H9 (cell line): Measurements from ENCODE around the gene ARR3. TPM values are rescaled to one million over a fixed set of nuclear protein-coding genes. Genes with fewer than 3 reads are reported as not detected.

Experiments used
- DNase-seq: peaks from one replicate; pipeline ENCODE4 v3.0.0-alpha.2; 2017
- H2AFZ ChIP-seq: one replicate; pipeline ENCODE4 v1.6.1; 2013; ENCODE audit warnings: mild to moderate bottlenecking, low read length, control low read depth, moderate library complexity
- H2AK5ac ChIP-seq: 2 replicates; pipeline ENCODE4 v1.6.1; 2013; ENCODE audit warnings: low read length, control low read depth, mixed read lengths; ENCODE audit not compliant: insufficient read length
- H2BK120ac ChIP-seq: one replicate; pipeline ENCODE4 v1.6.1; 2013; ENCODE audit warnings: low read depth, mild to moderate bottlenecking, low read length, control low read depth, inconsistent platforms; ENCODE audit not compliant: poor library complexity, severe bottlenecking
- H2BK12ac ChIP-seq: 2 replicates; pipeline ENCODE4 v1.6.1; 2013; ENCODE audit warnings: low read length, control low read depth, mixed read lengths, low read depth; ENCODE audit not compliant: insufficient read length
- H2BK15ac ChIP-seq: 2 replicates; pipeline ENCODE4 v1.6.1; 2013; ENCODE audit warnings: low read depth, low read length, control low read depth
- H2BK20ac ChIP-seq: one replicate; pipeline ENCODE4 v1.6.1; 2013; ENCODE audit warnings: low read depth, mild to moderate bottlenecking, low read length, control low read depth, inconsistent platforms; ENCODE audit not compliant: poor library complexity, severe bottlenecking
- H2BK5ac ChIP-seq: 2 replicates; pipeline ENCODE4 v1.6.1; 2013; ENCODE audit warnings: low read length, control low read depth, mixed read lengths; ENCODE audit not compliant: insufficient read length
- H3K14ac ChIP-seq: 2 replicates; pipeline ENCODE4 v1.6.1; 2013; ENCODE audit warnings: low read length, control low read depth; ENCODE audit not compliant: insufficient read depth
- H3K18ac ChIP-seq: 2 replicates; pipeline ENCODE4 v1.6.1; 2013; ENCODE audit warnings: low read depth, mild to moderate bottlenecking, mixed read lengths, low read length, control low read depth; ENCODE audit not compliant: insufficient read length
- H3K23ac ChIP-seq: 2 replicates; pipeline ENCODE4 v1.6.1; 2013; ENCODE audit warnings: low read length, control low read depth, mixed read lengths, low read depth; ENCODE audit not compliant: insufficient read length
- H3K23me2 ChIP-seq: 2 replicates; pipeline ENCODE4 v1.6.1; 2013; ENCODE audit warnings: low read depth, mild to moderate bottlenecking, mixed read lengths, low read length, control low read depth; ENCODE audit not compliant: insufficient read length, poor library complexity, severe bottlenecking
- H3K27ac ChIP-seq: 2 replicates; pipeline ENCODE4 v1.5.1; 2013; ENCODE audit warnings: low read length, control low read depth, mixed read lengths, low read depth; ENCODE audit not compliant: insufficient read length
- H3K27me3 ChIP-seq: 2 replicates; pipeline ENCODE4 v1.6.1; 2013; ENCODE audit warnings: low read length, control low read depth, inconsistent platforms; ENCODE audit not compliant: insufficient read depth
- H3K4ac ChIP-seq: 2 replicates; pipeline ENCODE4 v1.6.1; 2013; ENCODE audit warnings: low read depth, mild to moderate bottlenecking, control low read depth, inconsistent platforms, low read length, moderate library complexity
- H3K4me1 ChIP-seq: 2 replicates; pipeline ENCODE4 v1.6.1; 2013; ENCODE audit warnings: low read length, control low read depth, inconsistent platforms; ENCODE audit not compliant: insufficient read depth
- H3K4me2 ChIP-seq: 2 replicates; pipeline ENCODE4 v1.6.1; 2013; ENCODE audit warnings: low read length, control low read depth, mixed read lengths; ENCODE audit not compliant: insufficient read length, insufficient read depth
- H3K56ac ChIP-seq: 2 replicates; pipeline ENCODE4 v1.6.1; 2013; ENCODE audit warnings: low read depth, mild to moderate bottlenecking, mixed read lengths, low read length, control low read depth; ENCODE audit not compliant: insufficient read length
- H3K79me1 ChIP-seq: 2 replicates; pipeline ENCODE4 v1.6.1; 2013; ENCODE audit warnings: low read depth, mild to moderate bottlenecking, moderate library complexity, low read length, control low read depth, inconsistent platforms; ENCODE audit not compliant: insufficient read depth, poor library complexity, severe bottlenecking
- H3K79me2 ChIP-seq: 2 replicates; pipeline ENCODE4 v1.6.1; 2013; ENCODE audit warnings: low read length, control low read depth, inconsistent platforms; ENCODE audit not compliant: insufficient read depth
- H3K9ac ChIP-seq: 2 replicates; pipeline ENCODE4 v1.6.1; 2013; ENCODE audit warnings: low read length, control low read depth, mixed read lengths; ENCODE audit not compliant: insufficient read length; ENCODE audit errors: extremely low read depth
- H3K9me3 ChIP-seq: one replicate; pipeline ENCODE4 v1.6.1; 2013; ENCODE audit warnings: low read depth, low read length, inconsistent platforms; ENCODE audit not compliant: control insufficient read depth
- H3T11ph ChIP-seq: one replicate; pipeline ENCODE4 v1.6.1; 2013; ENCODE audit warnings: mild to moderate bottlenecking, low read length, control low read depth, inconsistent platforms
- H4K20me1 ChIP-seq: one replicate; pipeline ENCODE4 v1.6.1; 2013; ENCODE audit not compliant: control insufficient read depth, insufficient read length, insufficient read depth
- H4K5ac ChIP-seq: 2 replicates; pipeline ENCODE4 v1.6.1; 2013; ENCODE audit warnings: low read depth, mild to moderate bottlenecking, mixed read lengths, low read length, control low read depth; ENCODE audit not compliant: insufficient read length
- H4K8ac ChIP-seq: replicated peaks from 2 replicates; pipeline ENCODE4 v1.6.1; 2013; ENCODE audit warnings: low read length, control low read depth, mixed read lengths, low read depth; ENCODE audit not compliant: insufficient read length
- H4K91ac ChIP-seq: 2 replicates; pipeline ENCODE4 v1.6.1; 2013; ENCODE audit warnings: low read depth, mild to moderate bottlenecking, moderate library complexity, mixed read lengths, low read length, control low read depth; ENCODE audit not compliant: insufficient read length
- H3K27ac Mint-ChIP-seq, 3 experiments: 2 replicates in 2 of 3; 3 replicates in 1 of 3; pipeline ENCODE4 v1.8.0; 2020 to 2021; ENCODE audit warnings: mixed read lengths in 3 of 3, mild to moderate bottlenecking in 1 of 3, moderate library complexity in 1 of 3
- H3K27me3 Mint-ChIP-seq: 2 replicates; pipeline ENCODE4 v1.8.0; 2021; ENCODE audit warnings: low read depth, mild to moderate bottlenecking, moderate library complexity, mixed read lengths
- H3K36me3 Mint-ChIP-seq, 3 experiments: 2 replicates in 2 of 3; 3 replicates in 1 of 3; pipeline ENCODE4 v1.8.0; 2020 to 2021; ENCODE audit warnings: low read depth in 3 of 3, mixed read lengths in 3 of 3; ENCODE audit not compliant: insufficient read depth in 1 of 3
- H3K4me1 Mint-ChIP-seq, 2 experiments: 2 replicates each; pipeline ENCODE4 v1.8.0; 2020; ENCODE audit warnings: mixed read lengths in 2 of 2
- H3K4me3 Mint-ChIP-seq, 2 experiments: 2 replicates in 1 of 2; 3 replicates in 1 of 2; pipeline ENCODE4 v1.8.0; 2020 to 2021; ENCODE audit warnings: mild to moderate bottlenecking in 2 of 2, mixed read lengths in 2 of 2, moderate library complexity in 1 of 2
- H3K9me3 Mint-ChIP-seq, 2 experiments: 2 replicates in 1 of 2; 3 replicates in 1 of 2; pipeline ENCODE4 v1.8.0; 2020; ENCODE audit warnings: mild to moderate bottlenecking in 2 of 2, mixed read lengths in 2 of 2, moderate library complexity in 1 of 2
- WGBS: extraction: QIAGEN DNeasy Blood & Tissue Kit; methylation state at CpG from one replicate; pipeline ENCODE4 v1.1.7; 2013; ENCODE audit warnings: missing lambda C conversion rate, low lambda C conversion rate, mixed read lengths; ENCODE audit not compliant: insufficient read length; ENCODE audit errors: extremely low coverage; 5-methylcytosine and 5-hydroxymethylcytosine counted together
- total RNA-seq: library from RNA; stranded (reverse); gene quantifications from 2 replicates; pipeline ENCODE4 v1.2.1, GENCODE V29; 2021
- TF ChIP-seq, protein P1 (sequence below): fragments of 200-600 bp; sonication (generic); conservative IDR thresholded peaks from 3 replicates; pipeline ENCODE4 v1.8.0; 2021; ENCODE audit warnings: antibody characterized with exemption, mild to moderate bottlenecking

The ARR3 gene
- total RNA-seq, 1 experiment from 2014 or later: not detected

DNA sequence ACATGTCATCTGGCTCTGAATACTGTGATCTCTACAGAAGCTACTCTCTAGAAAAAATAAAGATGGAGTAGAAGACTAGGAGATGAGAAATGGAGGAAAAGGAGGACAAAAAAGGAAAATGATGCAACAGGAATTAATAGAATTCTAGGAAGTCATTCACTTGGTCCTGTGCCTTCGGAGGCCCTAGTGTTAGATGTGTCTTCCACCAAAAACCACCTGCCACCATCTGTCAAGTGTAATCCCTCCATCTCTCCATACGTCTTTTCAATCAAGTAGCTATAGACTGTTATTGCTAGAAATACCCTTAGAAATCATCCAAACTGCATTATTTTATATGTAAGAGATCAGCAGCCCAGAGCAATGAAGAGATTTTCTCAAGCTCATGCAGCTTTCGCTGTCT is 10.9 kb downstream of the ARR3 start:
- no peak for DNase-seq
- H4K5ac ChIP-seq: no peak overlapping the region
- H2AK5ac ChIP-seq: no peak overlapping the region
- H3K4me2 ChIP-seq: no peak overlapping the region
- no peaks in the 10 kb centered on the region for H3K23me2 ChIP-seq
- no peak overlapping the region for H2BK120ac ChIP-seq
- no peaks in the 10 kb centered on the region for H3K27me3 ChIP-seq
- H3K18ac ChIP-seq: no peak overlapping the region
- no CpG with 5 or more reads among the region's 3 CpGs for WGBS
- no peak overlapping the region for H2BK20ac ChIP-seq
- no peak overlapping the region for H3K4ac ChIP-seq
- Mint-ChIP-seq H3K27me3 (no peaks in the 10 kb centered on the region; the same call in 1 of the 2 replicates), H3K4me3 (no peak overlapping the region), H3K36me3 (peaks cover 3 to 19% (median 7%) of the 10 kb centered on the region in 3 experiments; a peak in 5 of 7 replicates), H3K9me3 (peaks cover 76 to 80% of the 10 kb centered on the region in 2 experiments), H3K27ac (no peak overlapping the region), H3K4me1 (no peaks in the 10 kb centered on the region)
- H3K79me2 ChIP-seq: no peaks in the 10 kb centered on the region
- no peaks in the 10 kb centered on the region for H4K20me1 ChIP-seq
- H3K56ac ChIP-seq: no peak overlapping the region
- no peaks in the 10 kb centered on the region for H3K4me1 ChIP-seq
- no peak overlapping the region for H2BK12ac ChIP-seq
- no peak overlapping the region for H2BK15ac ChIP-seq
- no peak overlapping the region for H4K91ac ChIP-seq
- no peak overlapping the region for H3T11ph ChIP-seq
- TF ChIP-seq, protein P1, sequence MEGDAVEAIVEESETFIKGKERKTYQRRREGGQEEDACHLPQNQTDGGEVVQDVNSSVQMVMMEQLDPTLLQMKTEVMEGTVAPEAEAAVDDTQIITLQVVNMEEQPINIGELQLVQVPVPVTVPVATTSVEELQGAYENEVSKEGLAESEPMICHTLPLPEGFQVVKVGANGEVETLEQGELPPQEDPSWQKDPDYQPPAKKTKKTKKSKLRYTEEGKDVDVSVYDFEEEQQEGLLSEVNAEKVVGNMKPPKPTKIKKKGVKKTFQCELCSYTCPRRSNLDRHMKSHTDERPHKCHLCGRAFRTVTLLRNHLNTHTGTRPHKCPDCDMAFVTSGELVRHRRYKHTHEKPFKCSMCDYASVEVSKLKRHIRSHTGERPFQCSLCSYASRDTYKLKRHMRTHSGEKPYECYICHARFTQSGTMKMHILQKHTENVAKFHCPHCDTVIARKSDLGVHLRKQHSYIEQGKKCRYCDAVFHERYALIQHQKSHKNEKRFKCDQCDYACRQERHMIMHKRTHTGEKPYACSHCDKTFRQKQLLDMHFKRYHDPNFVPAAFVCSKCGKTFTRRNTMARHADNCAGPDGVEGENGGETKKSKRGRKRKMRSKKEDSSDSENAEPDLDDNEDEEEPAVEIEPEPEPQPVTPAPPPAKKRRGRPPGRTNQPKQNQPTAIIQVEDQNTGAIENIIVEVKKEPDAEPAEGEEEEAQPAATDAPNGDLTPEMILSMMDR: no peak
- H3K14ac ChIP-seq: no peak overlapping the region
- no peak overlapping the region for H3K23ac ChIP-seq
- H3K9me3 ChIP-seq: peaks cover 59% of the 10 kb centered on the region
- H3K9ac ChIP-seq: no peak overlapping the region
- H3K27ac ChIP-seq: no peak overlapping the region
- H2BK5ac ChIP-seq: no peak overlapping the region
- no peaks in the 10 kb centered on the region for H3K79me1 ChIP-seq
- H4K8ac ChIP-seq: no peak overlapping the region
- no peak overlapping the region for H2AFZ ChIP-seq
